AG09319 (cell line): Measurements from ENCODE around the gene WASF3.

Source experiments
- DNase-seq: peaks from one replicate; pipeline ENCODE4 v3.0.0-alpha.2; 2010; ENCODE audit warnings: low read depth; ENCODE audit errors: extremely low read depth
- CTCF ChIP-seq: IDR thresholded peaks from 2 replicates; pipeline ENCODE4 v1.5.1; 2011; ENCODE audit warnings: low read depth, mild to moderate bottlenecking, inconsistent platforms, low read length, moderate library complexity

WASF3 gene

DNA sequence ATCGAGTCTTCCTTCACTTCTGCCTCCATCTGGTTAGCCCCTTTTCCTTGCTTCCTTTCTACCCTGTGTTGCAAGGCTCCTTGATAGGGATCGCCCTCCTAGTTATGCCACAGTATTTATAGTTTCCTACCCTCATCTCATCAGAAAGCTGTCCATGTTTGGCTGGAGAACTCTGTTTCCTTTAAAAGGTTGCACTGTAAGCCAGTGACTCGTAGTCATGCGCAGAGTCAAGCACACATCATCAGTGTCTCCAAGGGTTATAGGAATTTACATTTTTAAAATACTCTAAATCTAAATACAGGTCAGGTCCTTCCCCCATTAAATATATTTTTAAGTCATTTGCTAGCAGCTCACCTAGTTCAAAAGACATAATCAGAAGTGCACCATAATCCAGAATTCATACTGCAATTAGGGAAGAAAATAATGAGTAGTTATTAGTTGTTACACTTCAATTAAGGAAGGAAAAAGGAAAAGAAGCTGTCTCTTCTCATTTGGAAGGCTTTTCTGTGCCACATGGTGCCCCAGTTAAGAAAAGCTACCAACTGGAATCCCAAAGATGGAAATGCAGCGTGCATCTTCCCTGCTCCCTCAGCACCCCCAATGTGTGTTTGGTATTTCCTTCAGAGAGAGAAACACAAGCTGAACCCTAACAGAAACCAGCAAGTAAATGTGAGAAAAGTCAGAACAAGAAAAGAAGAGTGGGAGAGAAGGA is 122.1 kb downstream of the WASF3 start:
- TF ChIP-seq CTCF, result no peak
- DNase-seq, result no peak

- no peak for DNase-seq
- no peak for TF ChIP-seq CTCF
These were observed 122.6 kb downstream of the WASF3 start for GRCh38 chr13:26680123-26680450.

GRCh38 chr13:26680572-26680971 is 123.1 kb downstream of the WASF3 start:
- no peak for DNase-seq
- TF ChIP-seq CTCF, result no peak

DNA sequence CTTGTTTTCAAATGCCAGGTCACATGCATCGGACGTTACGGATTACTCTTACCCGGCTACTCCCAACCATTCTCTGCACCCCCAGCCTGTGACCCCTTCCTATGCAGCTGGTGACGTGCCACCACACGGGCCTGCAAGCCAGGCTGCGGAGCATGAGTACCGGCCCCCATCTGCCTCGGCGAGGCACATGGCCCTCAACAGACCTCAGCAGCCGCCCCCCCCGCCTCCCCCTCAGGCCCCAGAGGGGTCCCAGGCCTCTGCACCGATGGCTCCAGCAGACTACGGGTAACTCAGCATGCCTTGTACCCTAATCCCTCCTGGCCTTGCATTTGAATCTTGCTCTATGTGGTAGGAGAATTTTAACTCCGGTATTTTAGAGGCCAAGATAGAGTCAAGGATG is 123.6 kb downstream of the WASF3 start:
- DNase-seq, result no peak
- TF ChIP-seq CTCF, result no peak

- TF ChIP-seq CTCF, result no peak
These were observed 125.1 kb downstream of the WASF3 start for GRCh38 chr13:26682606-26683005.

DNA sequence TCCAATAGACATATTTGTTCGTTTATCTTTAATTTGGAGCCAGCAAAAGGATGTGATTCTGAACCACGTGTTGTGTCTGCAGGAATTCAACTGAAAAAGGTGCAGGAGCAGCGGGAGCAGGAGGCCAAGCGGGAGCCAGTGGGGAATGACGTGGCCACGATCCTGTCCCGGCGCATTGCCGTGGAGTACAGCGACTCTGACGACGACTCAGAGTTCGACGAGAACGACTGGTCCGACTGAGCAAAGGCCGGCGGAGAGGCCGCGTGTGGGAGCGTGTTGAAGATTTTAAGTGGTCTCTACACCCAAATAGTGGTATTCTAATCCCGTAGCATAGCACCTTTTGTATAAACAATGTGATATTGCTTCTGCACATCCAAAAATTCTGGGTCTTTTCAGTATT is 128.1 kb downstream of the WASF3 start:
- no peak for TF ChIP-seq CTCF
- no peak for DNase-seq

More at GRCh38 chr13:26682606-26683005, 125.1 kb downstream of the WASF3 start:
- DNase-seq, result no peak

GRCh38 chr13:26686285-26686684 is 128.8 kb downstream of the WASF3 start:
- no peak for DNase-seq
- TF ChIP-seq CTCF, result no peak
